ENCODE results near the gene RHNO1.
"Not testable (repeated sequence)": the region's sequence is repeated elsewhere in the genome, so short reads cannot be mapped to it uniquely, and the experiment has no call there.

The RHNO1 gene

GRCh38 chr12:2858944-2859421 is 18.0 kb upstream of the RHNO1 start:
- ATAC-seq (no peak), DNase-seq (no peak)

GRCh38 chr12:2860170-2860569 is 16.9 kb upstream of the RHNO1 start:
- no peak for ATAC-seq
- no peak for DNase-seq

GRCh38 chr12:2862876-2863275 is 14.1 kb upstream of the RHNO1 start:
- DNase-seq, result no peak
- no peak for ATAC-seq

DNA sequence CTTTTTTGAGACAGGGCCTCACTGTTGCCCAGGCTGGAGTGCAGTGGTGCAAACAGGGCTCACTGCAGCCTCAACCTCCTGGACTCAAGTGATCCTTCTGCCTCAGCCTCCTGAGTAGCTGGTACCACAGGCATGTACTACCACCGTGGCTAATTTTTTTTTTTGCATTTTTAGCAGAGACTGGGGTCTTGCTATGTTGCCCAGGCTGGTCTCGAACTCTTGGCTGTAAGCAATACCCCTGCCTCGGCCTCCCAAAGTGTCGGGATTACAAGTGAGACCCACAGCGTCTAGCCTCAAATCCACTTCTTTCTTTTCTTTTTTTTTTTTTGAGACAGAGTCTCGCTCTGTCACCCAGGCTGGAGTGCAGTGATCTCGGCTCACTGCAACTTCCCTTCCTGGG is 13.6 kb upstream of the RHNO1 start:
- not testable (repeated sequence) for ATAC-seq, DNase-seq

DNA sequence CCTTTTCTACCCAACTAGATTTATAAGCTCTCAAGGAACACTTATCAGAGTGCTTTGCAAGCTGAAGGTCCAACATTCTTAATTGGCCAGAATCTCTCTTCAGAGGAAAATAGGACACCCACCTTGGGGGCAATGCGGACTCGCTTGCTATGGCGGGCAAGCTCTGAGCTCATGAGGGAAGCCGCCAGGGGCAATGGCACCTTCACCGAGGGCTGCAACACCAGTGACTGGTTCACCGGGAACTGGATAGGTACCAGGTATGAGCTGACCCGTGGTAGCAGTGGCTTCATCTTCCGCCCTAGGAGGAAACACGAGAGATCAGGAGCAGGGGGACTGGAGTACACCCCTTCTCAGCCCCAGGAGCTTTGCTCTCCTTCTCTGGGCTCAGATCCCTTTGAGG is 12.8 kb upstream of the RHNO1 start:
- ATAC-seq (no peak), DNase-seq (no peak)

- not testable (repeated sequence) for DNase-seq, ATAC-seq
Measured at GRCh38 chr12:2868986-2869632, 7.9 kb upstream of the RHNO1 start.

DNA sequence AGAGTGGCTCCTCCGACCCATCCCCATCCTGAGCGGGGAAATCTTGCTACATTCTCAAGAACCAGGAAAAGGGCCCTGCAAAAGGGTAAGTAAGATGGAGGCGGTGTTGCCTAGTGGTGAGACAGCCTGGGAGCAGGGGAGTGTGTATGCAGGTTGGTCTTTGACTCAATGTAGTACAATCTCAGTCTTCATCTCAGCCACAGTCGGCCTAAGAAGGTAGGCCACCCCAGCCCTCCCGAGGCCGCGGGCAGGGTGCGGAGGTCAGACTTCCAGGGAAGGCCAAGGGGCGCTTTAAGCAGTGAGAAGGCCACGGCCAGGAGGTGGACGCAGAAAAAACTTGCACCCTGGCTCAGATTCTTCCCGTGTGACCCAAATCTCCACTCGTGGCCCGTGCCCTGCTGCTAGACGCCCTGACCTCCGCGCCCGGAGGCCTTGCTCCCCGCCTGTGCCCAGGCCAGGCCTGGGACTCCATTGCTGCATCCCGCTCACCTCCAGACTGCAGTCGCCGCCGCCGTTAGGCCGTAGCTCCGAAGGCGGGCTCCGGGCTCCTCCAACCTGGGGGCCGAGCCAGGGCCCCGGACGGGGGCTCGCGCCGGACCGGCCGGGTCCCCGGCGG is 484 bp upstream of the RHNO1 start:
- ATAC-seq (peak; percentile 77), DNase-seq (peak; percentile 42)

DNA sequence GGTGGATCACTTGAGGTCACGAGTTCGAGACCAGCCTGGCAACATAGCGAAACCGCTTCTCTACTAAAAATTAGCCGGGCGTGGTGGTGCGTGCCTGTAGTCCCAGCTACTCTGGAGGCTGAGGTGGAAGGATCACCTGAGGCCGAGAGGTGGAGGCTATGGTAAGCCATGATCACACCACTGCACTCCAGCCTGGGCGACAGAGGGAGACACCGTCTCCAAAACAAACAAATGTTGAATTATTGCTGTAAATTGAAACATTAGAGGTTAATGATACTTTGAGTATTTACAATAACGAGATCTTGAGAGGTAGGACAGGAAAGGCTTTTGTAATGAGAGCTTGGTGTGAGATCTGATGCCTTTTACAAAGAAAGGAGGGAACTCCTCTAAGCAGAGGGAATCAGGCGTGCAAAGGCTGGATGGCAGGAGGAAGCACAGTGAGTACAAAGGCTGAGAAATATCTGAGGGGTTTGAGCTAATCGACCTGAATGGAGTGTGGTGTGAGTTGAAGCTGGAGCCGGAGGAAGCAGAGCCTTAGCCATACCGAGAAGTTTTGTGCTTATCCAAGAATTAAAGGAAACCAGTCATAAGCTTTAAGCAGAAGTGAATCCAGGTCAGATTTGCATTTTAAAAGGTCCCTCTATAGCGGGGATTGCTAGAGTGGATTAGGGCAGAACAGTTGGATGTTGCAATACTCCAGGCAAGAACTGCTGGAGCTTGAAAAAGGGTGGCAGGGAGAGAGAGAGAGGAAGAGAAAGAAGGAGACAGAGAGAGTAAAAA is 1.1 kb downstream of the RHNO1 start:
- no peak for ATAC-seq

DNA sequence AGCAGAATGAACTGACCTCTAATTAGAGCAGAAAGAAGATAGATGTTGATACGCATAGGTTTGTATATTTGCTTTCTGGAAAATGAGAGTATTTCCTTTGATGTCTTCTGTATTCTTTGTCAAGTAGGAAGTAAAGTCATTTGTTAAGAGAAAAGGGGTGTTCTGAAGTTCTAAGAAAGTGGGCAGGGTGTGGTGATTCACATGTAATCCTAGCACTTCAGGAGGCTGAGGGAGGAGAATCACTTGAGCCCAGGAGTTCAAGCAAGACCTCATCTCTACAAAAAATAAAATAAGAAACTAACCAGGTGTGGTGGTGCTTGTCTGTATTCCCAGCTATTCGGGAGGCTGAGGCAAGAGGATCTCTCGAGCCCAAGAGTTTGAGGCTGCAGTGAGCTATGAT is 2.8 kb downstream of the RHNO1 start:
- DNase-seq (no peak), ATAC-seq (no peak)

More for the DNA sequence above, 1.1 kb downstream of the RHNO1 start:
- DNase-seq, result no peak

DNA sequence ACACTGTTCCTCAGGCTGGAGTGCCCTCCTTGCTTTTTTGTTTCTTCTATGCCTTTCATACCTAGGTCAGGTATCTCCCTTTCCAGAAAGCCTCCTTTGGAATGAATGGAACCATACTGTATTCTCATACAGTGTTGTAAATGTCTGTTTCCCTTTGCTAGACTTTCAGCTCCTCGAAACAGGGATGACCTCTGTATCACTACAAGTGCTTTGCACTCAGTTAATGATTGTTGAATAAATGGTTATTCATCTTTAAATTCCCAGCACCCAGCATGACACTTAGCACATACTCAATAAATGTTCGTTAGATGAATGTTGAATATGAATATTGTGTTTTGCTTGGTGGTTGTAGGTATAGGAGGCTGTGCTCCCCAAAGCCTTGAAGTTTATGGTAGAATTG is 7.8 kb downstream of the RHNO1 start:
- ATAC-seq, result no peak
- no peak for DNase-seq

DNA sequence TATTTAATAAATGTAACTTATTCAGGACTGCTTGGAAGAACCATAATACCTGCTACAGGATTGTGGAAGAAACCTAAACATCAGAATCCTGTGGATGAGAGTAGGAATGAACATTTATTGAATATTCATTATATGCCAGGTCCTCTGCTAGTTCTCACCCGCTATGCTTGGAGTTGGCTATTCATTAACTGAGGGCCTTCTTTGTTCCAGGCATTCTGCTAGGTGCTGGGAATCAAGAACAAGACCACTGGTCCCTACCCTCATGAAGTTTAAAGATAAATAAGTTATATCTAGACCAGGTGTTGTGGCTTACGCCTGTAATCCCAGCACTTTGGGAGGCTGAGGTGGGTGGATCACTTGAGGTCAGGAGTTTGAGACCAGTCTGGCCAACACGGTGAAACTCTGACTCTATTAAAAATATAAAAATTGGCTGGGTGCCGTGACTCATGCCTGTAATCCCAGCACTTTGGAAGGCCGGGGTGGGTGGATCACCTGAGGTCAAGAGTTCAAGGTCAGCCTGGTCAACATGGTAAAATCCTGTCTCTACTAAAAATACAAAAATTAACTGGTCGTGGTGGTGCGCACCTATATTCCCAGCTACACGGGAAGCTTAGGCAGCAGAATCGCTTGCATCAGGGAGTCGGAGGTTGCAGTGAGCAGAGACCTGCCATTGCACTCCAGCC is 9.9 kb downstream of the RHNO1 start:
- no peak for ATAC-seq
- no peak for DNase-seq

DNA sequence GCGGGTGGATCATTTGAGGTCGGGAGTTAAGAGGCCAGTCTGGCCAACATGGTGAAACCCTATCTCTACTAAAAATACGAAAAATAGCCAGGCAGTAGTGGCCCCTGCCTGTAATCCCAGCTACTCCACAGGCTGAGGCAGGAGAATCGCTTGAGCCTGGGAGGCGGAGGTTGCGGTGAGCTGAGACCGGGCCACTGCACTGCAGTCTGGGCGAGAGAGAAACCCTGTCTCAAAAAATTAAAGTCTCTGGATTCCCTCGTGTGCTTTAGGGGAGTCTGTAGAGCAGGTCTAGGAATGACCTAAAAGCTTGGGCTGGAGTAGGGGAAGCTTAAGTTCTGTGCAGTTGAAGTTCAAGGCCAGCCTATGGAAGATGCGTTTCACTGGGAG is 13.0 kb downstream of the RHNO1 start:
- no peak for DNase-seq
- ATAC-seq, result no peak

GRCh38 chr12:2890388-2891239 is 13.6 kb downstream of the RHNO1 start, which contains the start of gene TULP3:
TULP3 (plus strand) TSS chr12:2890891; CDS start chr12:2890948, 57 bp downstream.
- DNase-seq (peak; percentile 97), ATAC-seq (peak; percentile 98)

GRCh38 chr12:2891240-2892053 is 14.4 kb downstream of the RHNO1 start:
- DNase-seq (peak; percentile 50), ATAC-seq (no peak)

DNA sequence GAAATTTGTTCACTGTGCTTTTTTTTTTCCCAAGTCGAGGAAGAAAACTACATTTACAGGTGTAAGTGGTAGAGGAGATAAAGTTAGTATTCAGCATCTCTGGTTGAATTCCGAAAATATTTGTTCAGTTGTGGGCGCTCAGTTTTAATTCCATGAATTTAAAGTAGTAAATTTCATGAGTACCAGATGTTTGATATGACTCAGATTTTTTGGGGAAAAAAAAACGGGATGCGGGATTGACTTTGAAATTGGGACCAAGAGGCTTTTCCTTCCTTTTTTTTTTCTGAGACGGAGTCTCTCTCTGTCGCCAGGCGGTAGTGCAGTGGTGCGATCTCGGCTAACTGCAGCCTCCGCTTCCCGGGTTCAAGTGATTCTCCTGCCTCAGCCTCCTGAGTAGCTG is 15.2 kb downstream of the RHNO1 start:
- ATAC-seq, result no peak
- DNase-seq, result no peak

DNA sequence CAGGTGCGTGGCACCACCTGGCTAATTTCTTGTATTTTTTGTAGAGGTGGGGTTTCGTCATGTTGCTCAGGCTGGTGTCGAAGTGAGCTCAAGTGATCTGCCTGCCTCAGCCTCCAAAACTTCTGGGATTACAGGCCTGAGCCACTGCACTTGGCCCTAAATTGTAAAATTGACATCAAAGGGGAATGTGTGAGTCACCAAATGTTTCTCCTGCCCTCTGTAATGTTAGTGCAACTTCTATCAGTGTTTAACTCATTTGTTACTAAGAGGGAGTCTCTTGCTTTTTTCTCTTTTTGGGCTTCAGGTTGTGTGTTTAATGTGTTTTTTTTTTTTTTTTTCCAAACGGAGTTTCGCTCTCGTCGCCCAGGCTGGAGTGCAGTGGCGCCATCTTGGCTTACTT is 16.0 kb downstream of the RHNO1 start:
- ATAC-seq (no peak), DNase-seq (no peak)

DNA sequence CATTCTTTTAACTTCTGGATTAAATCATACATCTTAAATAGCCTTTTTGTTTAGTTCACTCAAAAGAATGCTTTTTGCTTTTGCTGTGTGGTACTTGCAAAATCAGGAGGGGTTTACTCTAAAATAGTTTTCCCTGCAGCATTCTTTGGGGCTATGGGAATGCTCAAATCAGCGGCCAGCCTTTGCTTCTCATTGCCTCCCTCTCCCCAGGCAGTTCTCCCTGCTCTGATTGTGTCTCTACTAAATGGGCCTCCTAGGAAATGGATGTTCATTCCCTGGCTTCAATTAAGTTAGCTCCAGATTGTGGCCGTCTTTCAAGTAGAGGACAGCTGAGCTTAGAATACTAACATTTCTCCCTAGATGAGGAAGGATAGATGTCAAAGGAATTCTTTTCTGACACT is 18.0 kb downstream of the RHNO1 start:
- DNase-seq (no peak), ATAC-seq (no peak)

GRCh38 chr12:2895511-2895910 is 18.5 kb downstream of the RHNO1 start:
- DNase-seq, result no peak
- ATAC-seq, result no peak

DNA sequence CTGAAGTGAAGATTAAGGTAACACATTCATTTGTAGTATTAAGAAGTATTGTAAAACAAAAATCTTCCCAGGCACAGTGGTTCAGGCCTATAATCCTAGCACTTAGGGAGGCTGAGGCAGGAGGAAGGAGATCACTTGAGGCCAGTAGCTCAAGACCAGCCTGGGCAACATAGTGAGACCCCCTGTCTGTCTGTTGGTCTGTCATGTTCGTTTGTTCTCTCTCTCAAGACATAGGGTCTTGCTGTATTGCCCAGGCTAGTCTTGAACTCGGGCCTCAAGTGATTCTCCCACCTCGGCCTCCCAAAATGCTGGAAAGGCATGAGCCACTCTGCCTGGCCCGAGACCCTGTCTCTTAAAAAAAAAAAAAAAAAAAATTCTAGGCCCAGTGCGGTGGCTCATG is 20.4 kb downstream of the RHNO1 start:
- ATAC-seq, result no peak
- DNase-seq, result no peak

DNA sequence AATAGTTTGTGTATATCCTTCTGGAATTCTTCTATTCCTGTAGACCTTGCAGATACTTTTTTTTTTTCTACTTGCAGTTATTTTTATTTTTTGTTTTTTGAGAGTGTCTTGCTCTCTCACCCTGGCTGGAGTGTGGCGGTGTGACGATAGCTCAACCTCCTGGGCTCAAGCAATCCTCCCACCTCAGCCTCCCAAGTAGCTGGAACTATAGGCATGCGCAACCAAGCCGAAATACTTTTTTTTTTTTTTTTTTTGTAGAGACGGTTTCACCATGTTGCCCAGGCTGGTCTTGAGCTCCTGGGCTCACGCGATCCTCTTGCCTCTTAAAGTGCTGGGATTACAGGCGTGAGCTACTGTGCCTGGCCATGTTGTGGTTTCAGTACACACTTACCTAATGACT is 23.6 kb downstream of the RHNO1 start:
- DNase-seq (no peak), ATAC-seq (no peak)
